Measurements from ENCODE around the gene C20orf144. TPM values are rescaled to one million over a fixed set of nuclear protein-coding genes. Genes with fewer than 3 reads are reported as not detected.

C20orf144 gene
- total and polyA plus RNA-seq, 9 of the 15 experiments (the other 6 are each of a cell fraction or from before 2014, with no cell fraction given) = 0.04 to 0.23 (median 0.11) TPM; not detected in 2

DNA sequence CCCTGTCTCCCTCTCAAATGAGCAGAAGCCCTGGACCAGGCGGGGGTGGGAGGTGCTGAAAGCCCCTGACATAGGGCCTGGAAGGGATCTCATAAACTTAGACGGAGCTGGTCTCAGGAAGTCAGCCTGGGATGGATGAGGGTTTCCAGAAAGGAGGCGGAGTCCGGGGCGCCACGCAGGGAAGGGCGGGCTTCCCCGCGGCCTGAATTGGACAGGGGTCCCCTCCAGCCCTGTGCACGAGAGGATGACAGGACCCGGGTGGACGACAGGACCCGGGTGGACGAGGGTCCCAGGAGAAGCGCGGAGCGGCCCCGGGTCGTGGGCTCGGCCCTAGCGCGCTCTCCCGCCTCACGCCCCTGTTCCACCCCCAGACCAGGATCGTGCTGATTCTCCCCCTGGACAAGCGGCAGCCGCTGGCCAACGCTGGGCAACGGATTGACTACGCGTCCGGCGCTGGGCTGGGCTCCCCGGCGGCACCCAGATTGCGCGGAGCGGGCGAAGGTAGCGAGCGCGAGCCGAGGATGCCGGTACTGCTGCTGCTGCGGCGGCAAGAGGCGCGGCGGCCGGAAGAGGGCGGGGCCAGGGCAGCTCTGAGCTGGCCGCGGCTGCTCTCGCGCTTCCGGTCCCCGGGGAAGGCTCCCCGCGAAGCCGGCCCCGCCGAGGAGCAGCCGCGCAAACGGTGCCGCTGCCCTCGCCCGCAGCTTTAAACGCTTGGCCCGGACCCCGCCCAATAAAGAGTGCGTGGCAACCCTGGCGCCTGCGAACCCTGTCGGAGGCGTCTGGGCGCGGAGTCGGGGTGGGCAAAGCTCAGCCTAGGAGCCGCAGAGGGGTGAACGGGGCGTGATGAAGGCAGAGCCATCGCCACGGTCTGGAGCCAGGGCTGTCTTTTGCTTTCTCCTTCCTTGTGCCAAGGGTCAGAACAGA lies 1.3 kb downstream of the C20orf144 start (continued):
- TF ChIP-seq, protein P1, sequence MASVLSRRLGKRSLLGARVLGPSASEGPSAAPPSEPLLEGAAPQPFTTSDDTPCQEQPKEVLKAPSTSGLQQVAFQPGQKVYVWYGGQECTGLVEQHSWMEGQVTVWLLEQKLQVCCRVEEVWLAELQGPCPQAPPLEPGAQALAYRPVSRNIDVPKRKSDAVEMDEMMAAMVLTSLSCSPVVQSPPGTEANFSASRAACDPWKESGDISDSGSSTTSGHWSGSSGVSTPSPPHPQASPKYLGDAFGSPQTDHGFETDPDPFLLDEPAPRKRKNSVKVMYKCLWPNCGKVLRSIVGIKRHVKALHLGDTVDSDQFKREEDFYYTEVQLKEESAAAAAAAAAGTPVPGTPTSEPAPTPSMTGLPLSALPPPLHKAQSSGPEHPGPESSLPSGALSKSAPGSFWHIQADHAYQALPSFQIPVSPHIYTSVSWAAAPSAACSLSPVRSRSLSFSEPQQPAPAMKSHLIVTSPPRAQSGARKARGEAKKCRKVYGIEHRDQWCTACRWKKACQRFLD (CRISPR knock-in tag; IDR thresholded peaks at IDR 0.05) = no peak
- no peak for TF ChIP-seq TCF7L2 (IDR thresholded peaks at IDR 0.05; ENCODE audit: low read depth, low read length)
- TF ChIP-seq CHD2 (IDR thresholded peaks at IDR 0.05; ENCODE audit: low read depth, low read length) = no peak
- no peak for TF ChIP-seq FOXK1 (CRISPR knock-in tag; IDR thresholded peaks at IDR 0.05; ENCODE audit: borderline replicate concordance)
- TF ChIP-seq, protein P2, sequence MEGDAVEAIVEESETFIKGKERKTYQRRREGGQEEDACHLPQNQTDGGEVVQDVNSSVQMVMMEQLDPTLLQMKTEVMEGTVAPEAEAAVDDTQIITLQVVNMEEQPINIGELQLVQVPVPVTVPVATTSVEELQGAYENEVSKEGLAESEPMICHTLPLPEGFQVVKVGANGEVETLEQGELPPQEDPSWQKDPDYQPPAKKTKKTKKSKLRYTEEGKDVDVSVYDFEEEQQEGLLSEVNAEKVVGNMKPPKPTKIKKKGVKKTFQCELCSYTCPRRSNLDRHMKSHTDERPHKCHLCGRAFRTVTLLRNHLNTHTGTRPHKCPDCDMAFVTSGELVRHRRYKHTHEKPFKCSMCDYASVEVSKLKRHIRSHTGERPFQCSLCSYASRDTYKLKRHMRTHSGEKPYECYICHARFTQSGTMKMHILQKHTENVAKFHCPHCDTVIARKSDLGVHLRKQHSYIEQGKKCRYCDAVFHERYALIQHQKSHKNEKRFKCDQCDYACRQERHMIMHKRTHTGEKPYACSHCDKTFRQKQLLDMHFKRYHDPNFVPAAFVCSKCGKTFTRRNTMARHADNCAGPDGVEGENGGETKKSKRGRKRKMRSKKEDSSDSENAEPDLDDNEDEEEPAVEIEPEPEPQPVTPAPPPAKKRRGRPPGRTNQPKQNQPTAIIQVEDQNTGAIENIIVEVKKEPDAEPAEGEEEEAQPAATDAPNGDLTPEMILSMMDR (IDR thresholded peaks at IDR 0.05 in 2 of 3, conservative IDR thresholded peaks at IDR 0.05 in 1 of 3; ENCODE audit: insufficient read depth in 2 of 3, low read depth in 1 of 3, low read length in 3 of 3) = no peak
- no peak for TF ChIP-seq POLR3G (IDR thresholded peaks at IDR 0.05; ENCODE audit: extremely low read depth, insufficient read length, insufficient replicate concordance)
- TF ChIP-seq ATF7 (IDR thresholded peaks at IDR 0.05) = peak; percentile 57; the same call in 1 of the 2 replicates
- no peak for TF ChIP-seq ZNF197 (CRISPR knock-in tag; IDR thresholded peaks at IDR 0.05; ENCODE audit: low read depth)
- TF ChIP-seq GTF2A2 (tag; IDR thresholded peaks at IDR 0.05) = no peak
- TF ChIP-seq SRSF7 (optimal IDR thresholded peaks at IDR 0.05; ENCODE audit: low read depth, low read length) = no peak
- no peak; a peak in 1 of 4 replicates for TF ChIP-seq RAD21 (CRISPR knock-in tag; conservative IDR thresholded peaks at IDR 0.05 in 1 of 2, IDR thresholded peaks at IDR 0.05 in 1 of 2)
- no peak for TF ChIP-seq XRCC5 (IDR thresholded peaks at IDR 0.05; ENCODE audit: low read depth, low read length)
- no peak; the same call in 1 of the 2 replicates for TF ChIP-seq DPF2 (IDR thresholded peaks at IDR 0.05)
- no peak for TF ChIP-seq RNF2 (IDR thresholded peaks at IDR 0.05)
- no peak for TF ChIP-seq RFX1 (IDR thresholded peaks at IDR 0.05)
- TF ChIP-seq NELFE (IDR thresholded peaks at IDR 0.05; ENCODE audit: insufficient read depth, insufficient read length) = no peak
- TF ChIP-seq SIN3A (IDR thresholded peaks at IDR 0.05; ENCODE audit: borderline replicate concordance in 2 of 2, control insufficient read depth in 1 of 2, low read depth in 2 of 2, low read length in 2 of 2) = peak in 1 of 2 experiments; percentile 43; a peak in 1 of 4 replicates
- no peak for TF ChIP-seq GTF2F1 (IDR thresholded peaks at IDR 0.05; ENCODE audit: low read depth, low read length)
- no peak for TF ChIP-seq MBD1 (CRISPR knock-in tag; IDR thresholded peaks at IDR 0.05)
- TF ChIP-seq ZNF175 (CRISPR knock-in tag; IDR thresholded peaks at IDR 0.05; ENCODE audit: low read depth) = no peak
- TF ChIP-seq U2AF1 (optimal IDR thresholded peaks at IDR 0.05; ENCODE audit: low read depth, low read length) = peak; percentile 75
- TF ChIP-seq ZC3H11A (IDR thresholded peaks at IDR 0.05; ENCODE audit: low read depth, low read length) = no peak
- peak; percentile 90 for TF ChIP-seq FUS (optimal IDR thresholded peaks at IDR 0.05; ENCODE audit: low read depth, low read length)

All from K562 (cell line).